Neural crest cell (in vitro differentiated cells): ENCODE data around the gene EHF. TPM values are rescaled to one million over a fixed set of nuclear protein-coding genes. Genes with fewer than 3 reads are reported as not detected.

Experiments used
- DNase-seq: peaks from one replicate; pipeline ENCODE4 v3.0.0; 2021; ENCODE audit warnings: low read depth, mixed read lengths, low spot score
- H3K27ac Mint-ChIP-seq: one replicate; pipeline ENCODE4 v1.8.0; 2021; ENCODE audit warnings: mild to moderate bottlenecking, mixed read lengths; ENCODE audit not compliant: unreplicated experiment
- H3K27me3 Mint-ChIP-seq: 2 replicates; pipeline ENCODE4 v1.8.0; 2021; ENCODE audit warnings: low read depth, mild to moderate bottlenecking, mixed read lengths
- H3K36me3 Mint-ChIP-seq: 2 replicates; pipeline ENCODE4 v1.8.0; 2021; ENCODE audit warnings: low read depth, mild to moderate bottlenecking, mixed read lengths
- H3K4me1 Mint-ChIP-seq: 2 replicates; pipeline ENCODE4 v1.8.0; 2021; ENCODE audit warnings: mixed read lengths
- H3K4me3 Mint-ChIP-seq: one replicate; pipeline ENCODE4 v1.8.0; 2021; ENCODE audit warnings: mild to moderate bottlenecking, mixed read lengths
- H3K9me3 Mint-ChIP-seq: 2 replicates; pipeline ENCODE4 v1.8.0; 2021; ENCODE audit warnings: mixed read lengths
- total RNA-seq: library from RNA; stranded (reverse); gene quantifications from 2 replicates; pipeline ENCODE4 v1.2.1, GENCODE V29; 2021
- TF ChIP-seq, protein P1 (sequence below): fragments of 200-600 bp; sonication (generic); conservative IDR thresholded peaks from 2 replicates; pipeline ENCODE4 v1.5.0; 2021; ENCODE audit warnings: antibody characterized with exemption, mild to moderate bottlenecking

EHF gene
- total RNA-seq, 1 donor from 2014 or later = not detected

GRCh38 chr11:34619062-34619516, 1.8 kb upstream of the EHF start:
- H3K4me3 Mint-ChIP-seq = no peak overlapping the region
- no peaks in the 10 kb centered on the region for H3K36me3 Mint-ChIP-seq
- peaks cover 10% of the 10 kb centered on the region for H3K4me1 Mint-ChIP-seq
- H3K27me3 Mint-ChIP-seq = no peaks in the 10 kb centered on the region
- TF ChIP-seq, protein P1, sequence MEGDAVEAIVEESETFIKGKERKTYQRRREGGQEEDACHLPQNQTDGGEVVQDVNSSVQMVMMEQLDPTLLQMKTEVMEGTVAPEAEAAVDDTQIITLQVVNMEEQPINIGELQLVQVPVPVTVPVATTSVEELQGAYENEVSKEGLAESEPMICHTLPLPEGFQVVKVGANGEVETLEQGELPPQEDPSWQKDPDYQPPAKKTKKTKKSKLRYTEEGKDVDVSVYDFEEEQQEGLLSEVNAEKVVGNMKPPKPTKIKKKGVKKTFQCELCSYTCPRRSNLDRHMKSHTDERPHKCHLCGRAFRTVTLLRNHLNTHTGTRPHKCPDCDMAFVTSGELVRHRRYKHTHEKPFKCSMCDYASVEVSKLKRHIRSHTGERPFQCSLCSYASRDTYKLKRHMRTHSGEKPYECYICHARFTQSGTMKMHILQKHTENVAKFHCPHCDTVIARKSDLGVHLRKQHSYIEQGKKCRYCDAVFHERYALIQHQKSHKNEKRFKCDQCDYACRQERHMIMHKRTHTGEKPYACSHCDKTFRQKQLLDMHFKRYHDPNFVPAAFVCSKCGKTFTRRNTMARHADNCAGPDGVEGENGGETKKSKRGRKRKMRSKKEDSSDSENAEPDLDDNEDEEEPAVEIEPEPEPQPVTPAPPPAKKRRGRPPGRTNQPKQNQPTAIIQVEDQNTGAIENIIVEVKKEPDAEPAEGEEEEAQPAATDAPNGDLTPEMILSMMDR = no peak
- no peaks in the 10 kb centered on the region for H3K9me3 Mint-ChIP-seq
- H3K27ac Mint-ChIP-seq = no peak overlapping the region
- DNase-seq = no peak

DNA sequence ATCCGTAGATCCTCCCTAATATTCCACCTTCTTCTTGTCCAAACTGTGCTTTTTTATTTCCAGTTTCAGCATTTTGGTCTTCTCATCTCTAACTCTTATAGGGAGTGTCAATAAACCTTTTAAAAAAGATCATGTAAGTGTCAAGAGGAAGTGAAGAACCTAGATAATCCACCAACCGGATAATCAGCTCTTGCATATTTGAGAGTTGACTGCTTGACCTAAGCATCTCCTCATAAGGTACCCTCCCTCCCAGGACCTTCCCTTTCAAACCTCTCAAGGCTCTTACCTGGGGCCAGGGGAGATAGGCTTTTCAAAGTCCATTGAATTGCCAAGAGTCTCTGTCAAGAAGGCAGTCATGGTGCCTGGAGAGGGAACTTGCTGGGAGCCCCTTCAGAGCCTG, 691 bp upstream of the EHF start:
- Mint-ChIP-seq H3K9me3 (no peaks in the 10 kb centered on the region), H3K4me1 (peaks cover 10% of the 10 kb centered on the region), H3K36me3 (no peaks in the 10 kb centered on the region), H3K27me3 (no peaks in the 10 kb centered on the region), H3K4me3 (no peak overlapping the region), H3K27ac (no peak overlapping the region)
- no peak for DNase-seq
- TF ChIP-seq, protein P1 = no peak

DNA sequence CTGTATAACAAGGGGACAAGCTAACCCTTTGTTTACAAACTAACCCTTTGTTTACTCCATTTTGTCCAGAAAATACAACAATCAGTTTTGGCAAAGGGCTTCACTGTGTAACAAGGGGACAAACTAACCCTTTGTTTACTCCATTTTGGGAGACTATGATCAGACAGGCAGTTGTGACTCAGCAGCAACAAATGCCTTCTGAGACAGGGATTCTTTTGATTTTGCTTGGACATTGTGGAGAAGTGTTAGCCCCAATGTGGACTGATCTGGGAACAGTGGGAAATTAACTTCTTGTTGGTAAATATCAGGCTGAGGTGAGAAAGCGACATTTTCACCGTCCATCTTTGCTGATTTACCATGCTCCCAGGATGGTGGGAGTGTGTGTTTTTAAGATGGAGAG, 983 bp downstream of the EHF start:
- TF ChIP-seq, protein P1 = no peak
- H3K4me3 Mint-ChIP-seq = no peak overlapping the region
- H3K27ac Mint-ChIP-seq = no peak overlapping the region
- peaks cover 10% of the 10 kb centered on the region for H3K4me1 Mint-ChIP-seq
- H3K9me3 Mint-ChIP-seq = peaks cover 2% of the 10 kb centered on the region
- H3K36me3 Mint-ChIP-seq = no peaks in the 10 kb centered on the region
- H3K27me3 Mint-ChIP-seq = no peaks in the 10 kb centered on the region
- no peak for DNase-seq

GRCh38 chr11:34623463-34623862, 2.6 kb downstream of the EHF start:
- TF ChIP-seq, protein P1 = no peak
- Mint-ChIP-seq H3K27me3 (no peaks in the 10 kb centered on the region), H3K4me1 (peaks cover 10% of the 10 kb centered on the region), H3K9me3 (peaks cover 4% of the 10 kb centered on the region), H3K4me3 (no peak overlapping the region), H3K27ac (no peak overlapping the region), H3K36me3 (no peaks in the 10 kb centered on the region)
- no peak for DNase-seq

GRCh38 chr11:34624069-34624468, 3.2 kb downstream of the EHF start:
- no peak for DNase-seq
- peaks cover 4% of the 10 kb centered on the region for H3K9me3 Mint-ChIP-seq
- TF ChIP-seq, protein P1 = no peak
- peaks cover 10% of the 10 kb centered on the region for H3K4me1 Mint-ChIP-seq
- H3K36me3 Mint-ChIP-seq = no peaks in the 10 kb centered on the region
- H3K27me3 Mint-ChIP-seq = no peaks in the 10 kb centered on the region
- no peak overlapping the region for H3K4me3 Mint-ChIP-seq
- H3K27ac Mint-ChIP-seq = no peak overlapping the region

DNA sequence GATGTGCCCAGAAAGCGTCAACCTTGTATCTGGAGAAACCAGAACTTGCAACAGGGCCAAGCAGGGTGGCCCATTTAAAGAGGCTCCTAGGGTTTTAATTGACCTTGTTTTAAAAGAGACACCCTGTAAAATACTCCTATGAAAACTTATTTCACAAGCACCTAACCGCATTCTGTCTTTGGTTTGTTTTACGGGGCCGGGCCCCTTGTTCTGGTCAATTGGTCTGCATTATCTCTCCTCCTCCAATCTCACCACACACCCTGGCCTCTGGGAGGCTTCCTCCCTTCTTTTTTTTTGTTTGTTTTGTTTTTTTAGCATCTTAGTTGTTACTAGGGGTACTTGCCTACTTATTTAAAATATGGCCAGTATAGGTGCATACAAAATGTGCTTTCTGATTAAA, 4.7 kb downstream of the EHF start:
- no peak for DNase-seq
- H3K4me3 Mint-ChIP-seq = no peak overlapping the region
- TF ChIP-seq, protein P1 = no peak
- H3K27ac Mint-ChIP-seq = no peak overlapping the region
- peaks cover 10% of the 10 kb centered on the region for H3K4me1 Mint-ChIP-seq
- peaks cover 4% of the 10 kb centered on the region for H3K9me3 Mint-ChIP-seq
- no peaks in the 10 kb centered on the region for H3K27me3 Mint-ChIP-seq
- no peaks in the 10 kb centered on the region for H3K36me3 Mint-ChIP-seq
